ENCODE results near the gene SCAMP4. TPM values are rescaled to one million over a fixed set of nuclear protein-coding genes. Genes with fewer than 3 reads are reported as not detected.

Gene SCAMP4
- total RNA-seq, 1 experiment from 2014 or later = 69.0 TPM

GRCh38 chr19:1856345-1856697, 48.9 kb upstream of the SCAMP4 start:
- peaks cover 28% of the 10 kb centered on the region; the same call in 1 of the 2 replicates for H3K79me2 ChIP-seq (ENCODE audit: insufficient read depth, low read length)
- no peak overlapping the region for H2AFZ ChIP-seq (ENCODE audit: low read length)
- H3K4ac ChIP-seq (ENCODE audit: low read depth, low read length) = no peak overlapping the region
- H4K5ac ChIP-seq (ENCODE audit: insufficient read length, low read depth, low read length) = no peak overlapping the region
- peak overlapping the region; percentile 35 for H3K4me2 ChIP-seq (ENCODE audit: insufficient read depth, insufficient read length, low read length)
- no peak overlapping the region for H3K27ac ChIP-seq (ENCODE audit: insufficient read length, low read depth, low read length)
- no peak overlapping the region for H3T11ph ChIP-seq (ENCODE audit: low read length)
- Mint-ChIP-seq H3K27me3 (ENCODE audit: low read depth) (peaks cover 2% of the 10 kb centered on the region), H3K4me3 (peak overlapping the region; percentile 40 to 56), H3K27ac (peak overlapping the region in 1 of 3 experiments; percentile 78; a peak in 1 of 7 replicates), H3K4me1 (peaks cover 39 to 72% of the 10 kb centered on the region in 2 experiments), H3K36me3 (ENCODE audit: insufficient read depth in 1 of 3, low read depth in 3 of 3) (peaks cover 0 to 4% (median 0%) of the 10 kb centered on the region in 3 experiments; a peak in 2 of 7 replicates), H3K9me3 (no peaks in the 10 kb centered on the region)
- H3K27me3 ChIP-seq (ENCODE audit: insufficient read depth, low read length) = no peaks in the 10 kb centered on the region
- no peak for TF ChIP-seq CTCF (conservative IDR thresholded peaks at IDR 0.05)
- no peak overlapping the region for H3K9ac ChIP-seq (ENCODE audit: extremely low read depth, insufficient read length, low read length)
- no CpG with 5 or more reads among the region's 6 CpGs for WGBS (ENCODE audit: extremely low coverage, insufficient read length, low lambda C conversion rate)
- H3K23ac ChIP-seq (ENCODE audit: insufficient read length, low read depth, low read length) = no peak overlapping the region
- H2BK12ac ChIP-seq (ENCODE audit: insufficient read length, low read depth, low read length) = no peak overlapping the region
- H4K8ac ChIP-seq (replicated peaks; ENCODE audit: insufficient read length, low read depth, low read length) = no peak overlapping the region
- no peak overlapping the region for H2BK20ac ChIP-seq (ENCODE audit: low read depth, low read length, poor library complexity, severe bottlenecking)
- DNase-seq = no peak
- no peaks in the 10 kb centered on the region for H3K9me3 ChIP-seq (ENCODE audit: control insufficient read depth, low read depth, low read length)
- no peak overlapping the region for H2BK120ac ChIP-seq (ENCODE audit: low read depth, low read length, poor library complexity, severe bottlenecking)
- H3K4me1 ChIP-seq (ENCODE audit: insufficient read depth, low read length) = peaks cover 7% of the 10 kb centered on the region; the same call in 1 of the 2 replicates
- no peaks in the 10 kb centered on the region for H4K20me1 ChIP-seq (ENCODE audit: control insufficient read depth, insufficient read depth, insufficient read length)
- H3K18ac ChIP-seq (ENCODE audit: insufficient read length, low read depth, low read length) = no peak overlapping the region
- no peak overlapping the region for H2BK5ac ChIP-seq (ENCODE audit: insufficient read length, low read length)
- no peak overlapping the region for H4K91ac ChIP-seq (ENCODE audit: insufficient read length, low read depth, low read length)
- H3K56ac ChIP-seq (ENCODE audit: insufficient read length, low read depth, low read length) = no peak overlapping the region
- peaks cover 13% of the 10 kb centered on the region for H3K79me1 ChIP-seq (ENCODE audit: insufficient read depth, low read depth, low read length, poor library complexity, severe bottlenecking)
- no peak overlapping the region for H2BK15ac ChIP-seq (ENCODE audit: low read depth, low read length)
- no peak overlapping the region for H2AK5ac ChIP-seq (ENCODE audit: insufficient read length, low read length)
- H3K23me2 ChIP-seq (ENCODE audit: insufficient read length, low read depth, low read length, poor library complexity, severe bottlenecking) = peaks cover 10% of the 10 kb centered on the region
- no peak overlapping the region; the same call in 1 of the 2 replicates for H3K14ac ChIP-seq (ENCODE audit: insufficient read depth, low read length)

All from H9 (cell line).